Kidney (tissue), 14 donors: ENCODE measurements around the gene DSCAML1. TPM values are rescaled to one million over a fixed set of nuclear protein-coding genes. Genes with fewer than 3 reads are reported as not detected.

Experiments used
- DNase-seq, 5 donors: peaks; one replicate each; pipeline ENCODE4 v3.0.0-alpha.2; 2013 to 2020
- FAIRE-seq: peaks from 2 replicates; lab custom pipeline; 2012; peaks lifted over from hg19 to GRCh38; lab: Jason Lieb, UNC
- H3K27ac ChIP-seq, 2 donors: one replicate each; pipeline ENCODE4 v1.7.0; 2013; ENCODE audit warnings: low read depth in 2 of 2, low read length in 2 of 2, inconsistent platforms in 1 of 2
- H3K27me3 ChIP-seq: one replicate; pipeline ENCODE4 v1.7.1; 2013; ENCODE audit warnings: low read length, inconsistent platforms; ENCODE audit not compliant: control insufficient read depth, insufficient read depth
- H3K36me3 ChIP-seq, 3 donors: one replicate each; pipeline versions ENCODE4 v1.7.0 to v1.7.1; 2013; ENCODE audit warnings: low read length in 3 of 3, control low read depth in 1 of 3, inconsistent platforms in 1 of 3; ENCODE audit not compliant: insufficient read depth in 3 of 3, control insufficient read depth in 2 of 3
- H3K4me1 ChIP-seq, 3 donors: one replicate each; pipeline versions ENCODE4 v1.7.0 to v1.7.1; 2013; ENCODE audit warnings: low read length in 3 of 3, inconsistent platforms in 1 of 3, low read depth in 1 of 3; ENCODE audit not compliant: control insufficient read depth in 2 of 3, insufficient read depth in 2 of 3
- H3K4me3 ChIP-seq, 3 donors: one replicate each; pipeline versions ENCODE4 v1.7.0 to v1.8.1; 2013; ENCODE audit warnings: low read length in 3 of 3, control low read depth in 1 of 3, inconsistent platforms in 1 of 3
- H3K9ac ChIP-seq, 3 donors: one replicate each; pipeline versions ENCODE4 v1.7.0 to v1.7.1; 2013; ENCODE audit warnings: low read length in 3 of 3, control low read depth in 1 of 3, inconsistent platforms in 1 of 3
- H3K9me3 ChIP-seq, 3 donors: one replicate each; pipeline versions ENCODE4 v1.7.0 to v1.7.1; 2013; ENCODE audit warnings: low read length in 3 of 3, control low read depth in 1 of 3, inconsistent platforms in 1 of 3; ENCODE audit not compliant: control insufficient read depth in 2 of 3, insufficient read depth in 1 of 3
- CTCF ChIP-seq: IDR thresholded peaks from 3 replicates; pipeline ENCODE4 v1.5.1; 2012; ENCODE audit warnings: mild to moderate bottlenecking, moderate library complexity, borderline replicate concordance; ENCODE audit not compliant: insufficient read depth; ENCODE audit errors: extremely low read depth
- intact Hi-C: fragments of 100-400 bp; cut with DNase I; formaldehyde crosslinking; loops from one replicate; pipeline ENCODE4 v1.11.1; 2022
- polyA plus RNA-seq: library from polyadenylated mRNA; stranded (reverse); fragments of 350-450 nt; fragmentation: Illumina TruSeq; extraction: RNeasy Lipid Tissue Mini Kit (QIAGEN cat#74804); gene quantifications from one replicate; pipeline ENCODE4 v1.2.3, GENCODE V29; 2014; ENCODE audit warnings: low read depth, low replicate concordance; ENCODE audit not compliant: insufficient read depth
- total RNA-seq: library from RNA; stranded (reverse); fragmentation: NEBNext Ultra II Directional; extraction: Animal tissue kit (Norgen Biotek cat#: 25700); gene quantifications from one replicate; pipeline ENCODE4 v1.2.1, GENCODE V29; 2021
- donor health status: control.
- donor health status: control.
- donor health status: control.
- donor health status: control.
- donor health status: control.
- donor health status: DM: yes; HTN: yes; CAD: no.
- donor health status: Normal renal cell carcinoma (clear cell type).

Gene DSCAML1
- total and polyA plus RNA-seq, 2 donors from 2014 or later, result 0.95 to 17.3 TPM

- Histone ChIP-seq H3K27me3 (peaks cover 2% of the 10 kb centered on the region), H3K4me1 (no peaks in the 10 kb centered on the region), H3K27ac (no peak overlapping the region), H3K9me3 (no peaks in the 10 kb centered on the region), H3K36me3 (peaks cover 0 to 8% (median 0%) of the 10 kb centered on the region in 3 donors), H3K9ac (no peak overlapping the region), H3K4me3 (no peak overlapping the region)
- no peak for FAIRE-seq
- DNase-seq, result peak in 1 of 5 donors; percentile 50
- no peak for TF ChIP-seq CTCF
- intact Hi-C loops, result no loop called here
These were observed 6.9 kb upstream of the DSCAML1 start for GRCh38 chr11:117803896-117804295.

GRCh38 chr11:117799634-117800033 is 2.6 kb upstream of the DSCAML1 start:
- H3K4me1 ChIP-seq, result peaks cover 0 to 11% (median 0%) of the 10 kb centered on the region in 3 donors
- H3K4me3 ChIP-seq, result no peak overlapping the region
- no peaks in the 10 kb centered on the region for H3K9me3 ChIP-seq
- H3K9ac ChIP-seq, result no peak overlapping the region
- peaks cover 0 to 8% (median 0%) of the 10 kb centered on the region in 3 donors for H3K36me3 ChIP-seq
- no peak for FAIRE-seq
- intact Hi-C loops, result no loop called here
- H3K27me3 ChIP-seq, result peaks cover 20% of the 10 kb centered on the region
- H3K27ac ChIP-seq, result no peak overlapping the region
- no peak for TF ChIP-seq CTCF
- DNase-seq, result no peak

GRCh38 chr11:117796456-117796871 is 552 bp downstream of the DSCAML1 start:
- intact Hi-C loops, result no loop called here
- H3K27me3 ChIP-seq, result peaks cover 24% of the 10 kb centered on the region
- H3K27ac ChIP-seq, result no peak overlapping the region
- H3K4me3 ChIP-seq, result peak overlapping the region in 1 of 3 donors; percentile 43
- FAIRE-seq (no peak), DNase-seq (peak in 1 of 5 donors; percentile 57)
- H3K9ac ChIP-seq, result no peak overlapping the region
- TF ChIP-seq CTCF, result no peak
- no peaks in the 10 kb centered on the region for H3K36me3 ChIP-seq
- H3K9me3 ChIP-seq, result no peaks in the 10 kb centered on the region
- H3K4me1 ChIP-seq, result peaks cover 0 to 11% (median 0%) of the 10 kb centered on the region in 3 donors
